CD14-positive monocyte (primary cell): ENCODE results near the gene CHRNA4. TPM values are rescaled to one million over a fixed set of nuclear protein-coding genes. Genes with fewer than 3 reads are reported as not detected.

Source experiments
- DNase-seq, 3 donors: peaks; one replicate each; pipeline ENCODE4 v3.0.0-alpha.2; 2011 to 2022
- H2AFZ ChIP-seq: 2 replicates; pipeline ENCODE4 v1.6.0; 2012; ENCODE audit warnings: mild to moderate bottlenecking, low read depth, low read length, inconsistent platforms; ENCODE audit not compliant: insufficient read depth, poor library complexity, severe bottlenecking
- H3K27ac ChIP-seq, 2 donors: 1 replicate in 1 of 2; 2 replicates in 1 of 2; pipeline ENCODE4 v1.5.1; 2012 to 2013; ENCODE audit warnings: low read length in 2 of 2, control low read depth in 1 of 2, inconsistent platforms in 1 of 2, low read depth in 1 of 2, mild to moderate bottlenecking in 1 of 2
- H3K27me3 ChIP-seq, 2 donors: one replicate each; pipeline versions ENCODE4 v1.6.0 to v1.6.1; 2011 to 2013; ENCODE audit warnings: low read length in 2 of 2; ENCODE audit not compliant: control insufficient read depth in 2 of 2, insufficient read depth in 2 of 2
- H3K36me3 ChIP-seq, 2 donors: replicated peaks in 1 of 2; 1 replicate in 1 of 2; 2 replicates in 1 of 2; pipeline versions ENCODE4 v1.5.1 to v1.6.1; 2012 to 2013; ENCODE audit warnings: low read length in 2 of 2, control low read depth in 1 of 2, inconsistent platforms in 1 of 2, mild to moderate bottlenecking in 1 of 2; ENCODE audit not compliant: insufficient read depth in 2 of 2, control insufficient read depth in 1 of 2
- H3K4me1 ChIP-seq, 2 donors: 1 replicate in 1 of 2; 2 replicates in 1 of 2; pipeline versions ENCODE4 v1.5.1 to v1.6.1; 2012 to 2013; ENCODE audit warnings: low read length in 2 of 2, control low read depth in 1 of 2, inconsistent platforms in 1 of 2, mild to moderate bottlenecking in 1 of 2, moderate library complexity in 1 of 2; ENCODE audit not compliant: insufficient read depth in 2 of 2, control insufficient read depth in 1 of 2
- H3K4me2 ChIP-seq: replicated peaks from 2 replicates; pipeline ENCODE3; 2012; ENCODE audit warnings: low read length, moderate library complexity, mild to moderate bottlenecking; ENCODE audit not compliant: poor library complexity, severe bottlenecking; ENCODE audit errors: extremely low read depth
- H3K4me3 ChIP-seq, 3 experiments: fragments of 200-600 bp in 1 of 3; sonication (generic) in 1 of 3; replicated peaks in 1 of 3; 1 replicate in 2 of 3; 2 replicates in 1 of 3; pipeline ENCODE4 v1.5.1; 2011 to 2013; ENCODE audit warnings: low read length in 3 of 3, mild to moderate bottlenecking in 3 of 3, control low read depth in 2 of 3, low read depth in 2 of 3, inconsistent platforms in 1 of 3, moderate library complexity in 1 of 3
- H3K79me2 ChIP-seq: 2 replicates; pipeline ENCODE4 v1.6.0; 2012; ENCODE audit warnings: mild to moderate bottlenecking, control low read depth, inconsistent platforms, low read length, moderate library complexity; ENCODE audit not compliant: insufficient read depth
- H3K9ac ChIP-seq: 2 replicates; pipeline ENCODE4 v1.6.0; 2017; ENCODE audit warnings: low read length, mild to moderate bottlenecking; ENCODE audit not compliant: insufficient read depth, poor library complexity, severe bottlenecking
- H3K9me3 ChIP-seq, 2 donors: replicated peaks in 1 of 2; 1 replicate in 1 of 2; 2 replicates in 1 of 2; pipeline versions ENCODE4 v1.5.1 to v1.6.1; 2012 to 2013; ENCODE audit warnings: low read length in 2 of 2, control low read depth in 1 of 2; ENCODE audit not compliant: control insufficient read depth in 1 of 2, insufficient read depth in 1 of 2
- H4K20me1 ChIP-seq: 2 replicates; pipeline ENCODE4 v1.6.0; 2012; ENCODE audit warnings: mild to moderate bottlenecking, low read length, control low read depth, moderate library complexity; ENCODE audit not compliant: insufficient read depth
- H3K27ac Mint-ChIP-seq, 7 donors: one replicate each; pipeline ENCODE4 v1.8.0; 2020; ENCODE audit warnings: mild to moderate bottlenecking in 7 of 7, mixed read lengths in 7 of 7, moderate library complexity in 6 of 7, inconsistent platforms in 2 of 7
- H3K27me3 Mint-ChIP-seq, 3 donors: one replicate each; pipeline ENCODE4 v1.8.0; 2021 to 2022; ENCODE audit warnings: low read depth in 3 of 3, mild to moderate bottlenecking in 3 of 3, mixed read lengths in 3 of 3, moderate library complexity in 3 of 3, inconsistent platforms in 1 of 3
- H3K36me3 Mint-ChIP-seq, 2 donors: one replicate each; pipeline ENCODE4 v1.8.0; 2020; ENCODE audit warnings: mixed read lengths in 2 of 2, inconsistent platforms in 1 of 2, mild to moderate bottlenecking in 1 of 2
- H3K4me1 Mint-ChIP-seq: one replicate; pipeline ENCODE4 v1.8.0; 2020; ENCODE audit warnings: mild to moderate bottlenecking, mixed read lengths
- H3K4me3 Mint-ChIP-seq, 2 donors: one replicate each; pipeline ENCODE4 v1.8.0; 2020; ENCODE audit warnings: mild to moderate bottlenecking in 2 of 2, mixed read lengths in 2 of 2, moderate library complexity in 1 of 2
- H3K9me3 Mint-ChIP-seq, 7 donors: one replicate each; pipeline ENCODE4 v1.8.0; 2020 to 2022; ENCODE audit warnings: mixed read lengths in 7 of 7, mild to moderate bottlenecking in 6 of 7, moderate library complexity in 6 of 7, inconsistent platforms in 2 of 7
- CTCF ChIP-seq: fragments of 200-600 bp; IDR thresholded peaks from one replicate; pipeline ENCODE4 v1.8.0; 2022; ENCODE audit warnings: antibody characterized with exemption, mild to moderate bottlenecking
- WGBS: methylation state at CpG from one replicate; pipeline ENCODE4 v1.1.5; 2013; ENCODE audit warnings: missing lambda C conversion rate; ENCODE audit not compliant: insufficient coverage; 5-methylcytosine and 5-hydroxymethylcytosine counted together
- intact Hi-C, 2 donors: fragments of 100-400 bp; cut with micrococcal nuclease; formaldehyde crosslinking; loops; one replicate each; pipeline versions ENCODE4 v1.15.0 to v1.15.1; 2023
- polyA plus RNA-seq, 3 donors: library from polyadenylated mRNA; depleted of rRNA in 1 of 3; unstranded in 2 of 3; stranded (reverse) in 1 of 3; fragments of 300-500 nt in 2 of 3; fragments of >200 nt in 1 of 3; fragmentation: Illumina TruSeq in 2 of 3; gene quantifications; 1 replicate in 2 of 3; 2 replicates in 1 of 3; pipeline ENCODE4 v1.2.3, GENCODE V29; 2012 to 2021

Gene CHRNA4
- polyA plus RNA-seq, 3 donors: not detected

GRCh38 chr20:63404129-63405085 lies 43.3 kb upstream of the CHRNA4 start:
- no peaks in the 10 kb centered on the region for H3K36me3 Mint-ChIP-seq
- peaks cover 0 to 7% (median 1%) of the 10 kb centered on the region in 3 donors for H3K27me3 Mint-ChIP-seq
- H3K4me1 Mint-ChIP-seq: no peaks in the 10 kb centered on the region
- Histone ChIP-seq H3K4me2 (no peak overlapping the region), H3K27me3 (no peaks in the 10 kb centered on the region), H4K20me1 (no peaks in the 10 kb centered on the region), H3K27ac (no peak overlapping the region), H3K4me3 (no peak overlapping the region), H3K9me3 (no peaks in the 10 kb centered on the region), H3K9ac (no peak overlapping the region), H3K36me3 (no peaks in the 10 kb centered on the region), H3K4me1 (no peaks in the 10 kb centered on the region), H2AFZ (no peak overlapping the region), H3K79me2 (no peaks in the 10 kb centered on the region)
- peaks cover 0 to 2% (median 0%) of the 10 kb centered on the region in 7 donors for H3K9me3 Mint-ChIP-seq
- 89% methylated on average over 30 of the region's 34 CpGs for WGBS
- no peak overlapping the region for H3K27ac Mint-ChIP-seq
- DNase-seq: no peak
- intact Hi-C loops: no loop called here
- H3K4me3 Mint-ChIP-seq: no peak overlapping the region
- no peak for TF ChIP-seq CTCF

- Histone ChIP-seq H4K20me1 (no peaks in the 10 kb centered on the region), H3K9me3 (no peaks in the 10 kb centered on the region), H3K36me3 (no peaks in the 10 kb centered on the region), H3K4me2 (no peak overlapping the region), H3K27me3 (no peaks in the 10 kb centered on the region), H3K4me1 (no peaks in the 10 kb centered on the region), H3K9ac (no peak overlapping the region), H3K79me2 (no peaks in the 10 kb centered on the region), H3K4me3 (no peak overlapping the region), H2AFZ (no peak overlapping the region), H3K27ac (no peak overlapping the region)
- no peak overlapping the region for H3K27ac Mint-ChIP-seq
- WGBS: 95% methylated on average over 12 of the region's 19 CpGs
- no peak for DNase-seq
- H3K9me3 Mint-ChIP-seq: peaks cover 0 to 2% (median 0%) of the 10 kb centered on the region in 7 donors
- no peaks in the 10 kb centered on the region for H3K36me3 Mint-ChIP-seq
- peaks cover 0 to 5% (median 1%) of the 10 kb centered on the region in 3 donors for H3K27me3 Mint-ChIP-seq
- no peak overlapping the region for H3K4me3 Mint-ChIP-seq
- H3K4me1 Mint-ChIP-seq: no peaks in the 10 kb centered on the region
- no peak for TF ChIP-seq CTCF
- intact Hi-C loops: no loop called here
Observed at GRCh38 chr20:63403403-63404105, 42.4 kb upstream of the CHRNA4 start.
